SK-MEL-5 (cell line): ENCODE data around the gene MROH2A. TPM values are rescaled to one million over a fixed set of nuclear protein-coding genes. Genes with fewer than 3 reads are reported as not detected.

Experiments
- DNase-seq: peaks from one replicate; pipeline ENCODE4 v3.0.0-alpha.2; 2016; ENCODE audit warnings: low read depth, low spot score
- in situ Hi-C: cut with HindIII; loops from 2 replicates; pipeline ENCODE4 v1.10.0; 2016; ENCODE audit warnings: low sequenced_read_pairs, high pct_unique_total_duplicates, low pct_unique_long_range_greater_than_20kb
- total RNA-seq: library from RNA; depleted of rRNA; stranded (reverse); fragments of >200 nt; shearing (Covaris generic); gene quantifications from 2 replicates; pipeline ENCODE4 v1.2.3, GENCODE V29; 2014

Gene MROH2A
- total RNA-seq, 1 experiment from 2014 or later: 0.08 TPM

- DNase-seq: no peak
- in situ Hi-C loops: no loop called here
Observed at GRCh38 chr2:233758141-233758540, 20.0 kb upstream of the MROH2A start.

- no peak for DNase-seq
- in situ Hi-C loops: no loop called here
Observed at GRCh38 chr2:233758849-233759248, 19.3 kb upstream of the MROH2A start.

GRCh38 chr2:233760043-233760442, 18.1 kb upstream of the MROH2A start, which contains the start of gene UGT1A1:
Gene UGT1A1, plus strand, starts transcription at chr2:233760270. Its CDS starts 18 bp downstream, at chr2:233760288.
- no peak for DNase-seq
- in situ Hi-C loops: no loop called here

- in situ Hi-C loops: no loop called here
- no peak for DNase-seq
Observed at GRCh38 chr2:233761040-233761769, 16.9 kb upstream of the MROH2A start.

DNA sequence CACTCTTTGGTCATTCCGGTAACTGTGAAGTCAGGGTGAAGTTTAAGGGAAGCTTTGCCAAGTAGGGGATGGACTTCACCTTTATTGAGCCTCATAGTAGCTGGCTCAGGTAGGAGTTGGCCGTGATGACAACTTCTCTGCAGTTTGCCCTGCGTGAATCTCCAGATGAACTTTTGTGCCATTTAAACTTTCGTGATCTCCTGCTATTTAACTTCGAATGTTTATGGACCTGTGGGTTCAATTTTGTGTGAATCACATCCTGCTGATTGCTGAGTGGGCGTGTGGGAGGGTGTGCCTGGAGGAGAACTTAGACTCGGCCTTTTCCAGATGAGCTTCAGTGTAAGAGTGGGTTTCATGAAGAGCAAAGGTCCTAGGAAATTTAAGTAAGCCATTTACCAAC, 13.9 kb upstream of the MROH2A start:
- in situ Hi-C loops: no loop called here
- DNase-seq: no peak

DNA sequence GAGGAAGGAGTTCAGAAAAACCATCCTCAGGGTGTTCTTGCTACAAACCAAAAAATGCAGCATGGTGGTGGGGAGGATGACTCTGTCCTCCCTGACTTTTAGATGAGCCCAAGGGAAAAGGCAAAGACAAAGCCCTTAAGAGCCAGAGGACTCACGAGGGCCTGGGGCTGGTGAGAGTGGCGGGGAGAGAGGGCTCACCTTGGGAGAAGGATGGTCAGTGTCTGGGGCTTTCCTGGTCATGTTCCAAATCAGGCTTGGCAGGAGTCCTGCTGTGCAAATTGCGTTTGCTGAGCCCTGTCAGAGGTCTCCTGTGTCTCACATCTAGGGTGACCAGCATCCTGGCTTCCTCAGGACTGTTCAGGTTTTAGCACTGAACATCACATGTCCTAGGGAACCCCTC, 13.4 kb upstream of the MROH2A start:
- DNase-seq: no peak
- in situ Hi-C loops: no loop called here

GRCh38 chr2:233766416-233766815, 11.7 kb upstream of the MROH2A start:
- in situ Hi-C loops: no loop called here
- no peak for DNase-seq

- in situ Hi-C loops: no loop called here
- no peak for DNase-seq
Observed at GRCh38 chr2:233768076-233768475, 10.1 kb upstream of the MROH2A start.

- in situ Hi-C loops: no loop called here
- no peak for DNase-seq
Observed at GRCh38 chr2:233769260-233769659, 8.9 kb upstream of the MROH2A start.

- no peak for DNase-seq
- in situ Hi-C loops: no loop called here
Observed at GRCh38 chr2:233772153-233772552, 6.0 kb upstream of the MROH2A start.

GRCh38 chr2:233772583-233772982, 5.5 kb upstream of the MROH2A start:
- no peak for DNase-seq

DNA sequence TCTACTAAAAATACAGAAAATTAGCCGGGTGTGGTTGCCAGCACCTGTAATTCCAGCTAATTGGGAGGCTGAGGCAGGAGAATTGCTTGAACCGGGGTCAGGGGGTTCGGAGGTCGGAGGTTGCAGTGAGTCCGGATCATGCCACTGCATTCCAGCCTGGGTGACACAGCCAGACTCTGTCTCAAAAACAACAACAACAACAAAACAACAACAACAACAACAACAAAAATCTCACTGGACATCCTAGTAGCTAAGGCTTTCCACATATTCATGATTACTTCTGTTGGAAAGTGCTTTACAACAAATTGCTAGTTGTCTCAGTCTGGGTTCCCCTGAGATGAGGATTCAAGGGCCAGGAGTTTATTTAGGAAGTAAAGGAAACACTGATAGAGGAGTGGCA, 4.3 kb upstream of the MROH2A start:
- DNase-seq: no peak
- in situ Hi-C loops: no loop called here

More at GRCh38 chr2:233772583-233772982, 5.5 kb upstream of the MROH2A start:
- in situ Hi-C loops: no loop called here

DNA sequence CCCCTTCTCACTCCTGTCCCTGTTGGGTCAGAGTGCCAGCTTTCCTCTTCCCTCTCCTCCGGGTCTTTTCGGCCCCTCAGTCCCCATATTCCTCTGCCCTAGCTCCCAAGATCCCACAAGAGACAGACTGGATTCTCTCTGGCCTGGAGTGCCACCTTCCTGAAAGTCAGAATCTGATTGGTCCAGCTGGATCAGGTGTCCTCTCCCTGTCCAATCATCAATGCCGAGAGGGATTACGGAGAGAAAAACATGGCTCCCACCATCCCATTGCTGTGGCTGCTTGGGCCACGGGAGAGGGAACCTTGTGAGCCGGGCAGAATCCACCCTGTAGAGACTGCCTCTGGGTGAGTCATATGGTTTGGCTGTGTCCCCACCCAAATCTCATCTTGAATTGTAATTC, 2.7 kb upstream of the MROH2A start:
- in situ Hi-C loops: no loop called here
- DNase-seq: peak; percentile 14

DNA sequence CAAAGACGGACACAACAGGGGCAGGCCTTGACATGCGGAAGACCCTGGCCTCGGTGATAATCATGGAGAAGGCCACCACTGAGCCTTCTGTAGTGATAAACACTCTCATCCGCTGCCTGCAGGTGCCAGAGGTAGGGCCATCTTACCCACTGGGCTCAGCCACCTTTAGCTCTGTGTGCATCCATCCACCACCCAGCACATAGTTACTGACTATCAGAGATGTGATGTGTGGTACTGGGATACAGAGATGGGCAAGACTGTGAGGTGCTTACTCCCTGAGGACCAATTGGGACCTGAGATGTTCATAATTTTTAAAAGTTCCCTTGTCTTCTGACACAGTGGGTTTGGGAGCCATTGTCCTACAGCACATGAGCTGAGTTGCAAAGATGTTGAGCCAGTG, 1.6 kb downstream of the MROH2A start:
- DNase-seq: no peak
- in situ Hi-C loops: no loop called here

DNA sequence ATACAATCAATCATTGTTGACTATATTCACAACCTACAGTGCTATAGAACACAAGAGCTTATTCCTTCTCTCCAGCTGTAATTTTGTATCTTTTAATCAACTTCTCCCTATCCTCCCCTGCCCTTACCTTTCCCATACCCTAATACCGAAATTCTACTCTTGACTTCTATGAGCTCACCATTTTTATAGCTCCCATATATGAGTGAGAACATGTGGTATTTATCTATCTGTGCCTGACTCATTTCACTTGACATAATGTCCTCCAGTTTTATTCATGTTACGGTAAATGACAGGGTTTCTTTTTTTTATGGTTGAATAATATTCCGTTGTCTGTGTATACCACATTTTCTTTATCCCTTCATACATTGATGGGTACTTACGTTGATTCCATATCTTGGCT, 2.6 kb downstream of the MROH2A start:
- in situ Hi-C loops: no loop called here
- DNase-seq: no peak

DNA sequence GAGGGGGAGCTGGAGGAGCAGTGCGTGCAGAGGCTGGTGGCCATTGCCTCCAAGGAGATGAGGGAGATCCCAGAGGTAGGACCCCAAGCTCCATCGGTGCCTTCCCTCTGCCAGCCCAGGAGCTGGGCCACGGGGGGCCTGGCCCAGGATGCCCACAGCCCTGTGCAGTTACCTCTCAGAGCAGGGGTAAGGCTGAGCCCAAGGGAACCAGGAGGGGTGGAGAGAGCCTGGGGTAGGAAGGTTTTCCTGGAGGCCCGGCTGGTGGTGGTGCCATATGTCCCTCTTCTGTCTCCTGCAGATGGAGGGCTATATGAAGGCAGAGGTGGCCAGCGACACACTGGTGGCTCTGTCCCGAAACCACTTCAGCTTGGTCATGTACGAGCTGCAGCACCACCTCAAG, 11.4 kb downstream of the MROH2A start:
- DNase-seq: no peak

DNA sequence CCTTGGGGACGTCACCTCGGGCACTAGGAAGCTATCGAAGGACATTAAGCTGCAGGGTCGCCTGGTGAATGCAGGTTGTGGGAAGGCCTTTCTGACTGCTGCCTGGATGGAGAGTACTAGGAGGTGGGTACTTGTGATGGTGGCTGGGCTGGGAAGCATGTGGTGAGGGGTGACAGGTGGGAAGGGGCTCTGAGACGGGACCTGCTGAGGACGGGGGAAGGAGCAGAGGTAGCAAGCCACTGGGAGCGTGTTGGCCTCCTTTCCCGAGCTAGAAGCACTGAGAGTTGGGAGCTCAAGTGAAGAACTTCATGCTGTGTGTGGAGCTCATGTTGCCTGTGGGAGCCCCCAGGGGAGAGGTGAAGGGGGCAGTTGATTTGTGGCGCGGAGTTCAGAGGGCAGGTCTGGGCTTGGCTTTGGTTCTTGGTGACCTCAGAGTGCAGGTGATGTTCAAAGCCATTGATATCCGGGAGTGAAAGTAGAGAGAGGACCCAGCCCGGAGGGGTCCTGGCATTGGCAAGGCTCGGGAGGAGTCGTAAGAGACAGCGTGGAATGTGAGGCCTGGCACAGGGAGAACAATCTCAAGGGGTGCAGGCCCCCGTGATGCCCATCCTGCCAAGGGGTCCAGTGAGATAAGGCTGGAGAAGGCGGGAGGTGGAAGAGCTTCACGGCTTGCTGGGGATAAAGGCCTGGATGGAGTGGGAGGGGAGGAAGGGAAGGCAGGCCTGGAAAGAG, 13.2 kb downstream of the MROH2A start:
- in situ Hi-C loops: no loop called here
- no peak for DNase-seq

More for the DNA sequence above, 11.4 kb downstream of the MROH2A start:
- in situ Hi-C loops: no loop called here

GRCh38 chr2:233791883-233792329, 13.8 kb downstream of the MROH2A start:
- no peak for DNase-seq
- in situ Hi-C loops: no loop called here

DNA sequence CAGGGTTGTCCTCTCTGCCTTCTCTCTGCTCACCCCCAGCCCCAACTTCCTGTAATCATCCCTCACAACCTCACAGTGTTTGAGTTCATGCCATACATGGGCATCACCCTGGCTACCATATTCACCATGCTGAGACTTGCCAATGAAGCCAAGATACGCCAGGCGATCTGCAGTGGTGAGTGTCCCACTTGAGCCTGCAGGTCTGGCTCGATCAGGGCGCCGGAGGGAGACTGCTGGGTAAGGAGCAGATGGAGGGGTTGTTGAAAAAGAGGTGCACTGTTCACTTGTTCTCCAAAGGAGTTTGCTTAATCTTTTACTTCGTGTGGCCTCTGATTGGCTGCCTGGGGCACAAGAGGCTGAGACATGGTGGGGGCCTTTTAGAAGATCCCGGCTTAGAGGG, 14.6 kb downstream of the MROH2A start:
- DNase-seq: no peak
- in situ Hi-C loops: no loop called here
